HepG2 (cell line): Measurements from ENCODE around the gene JOSD2. TPM values are rescaled to one million over a fixed set of nuclear protein-coding genes. Genes with fewer than 3 reads are reported as not detected.

Source experiments
- ATAC-seq: fragments of 200-7000 bp; cut with Tn5 transposase; 3 replicates; pipeline ENCODE4 v1.9.1; 2020; ENCODE audit warnings: mild to moderate bottlenecking, moderate library complexity
- BruUV-seq: library from RNA; stranded (reverse); fragments of 400-500 nt; replicated peaks from 2 replicates; lab custom pipeline; 2021; lab: Mats Ljungman, UMichigan
- CTCF ChIA-PET: fragments of 300-600 bp; formaldehyde crosslinking; extraction: SDS; loops from one replicate; lab custom pipeline; 2021; ENCODE audit warnings: low total read pairs, inconsistent platforms, low intra/inter-chr PET ratio; lab: Yijun Ruan, JAX
- POLR2A ChIA-PET: fragments of 350-600 bp; sonication (Branson Sonifier 250); formaldehyde crosslinking; loops from one replicate; lab custom pipeline; 2020; ENCODE audit warnings: antibody characterized with exemption, inconsistent platforms; lab: Yijun Ruan, JAX
- DNase-seq: peaks from one replicate; pipeline ENCODE4 v3.0.0-alpha.2; 2015; ENCODE audit warnings: low spot score
- FAIRE-seq: peaks from 3 replicates; lab custom pipeline; 2011; peaks lifted over from hg19 to GRCh38; lab: Jason Lieb, UNC
- H2AFZ ChIP-seq: one replicate; pipeline ENCODE4 v1.6.1; 2011; ENCODE audit warnings: low read length, inconsistent platforms
- H3K27ac ChIP-seq: fragments of 300-600 bp; 3 replicates; pipeline ENCODE4 v1.8.0; 2011; ENCODE audit warnings: mixed run types, mild to moderate bottlenecking, mixed read lengths, low read length, inconsistent platforms; ENCODE audit not compliant: insufficient read depth; ENCODE audit errors: extremely low read length
- H3K27me3 ChIP-seq, 2 experiments: fragments of 200-600 bp in 1 of 2; 2 replicates in 1 of 2; 3 replicates in 1 of 2; pipeline versions ENCODE4 v1.6.0 to v1.8.0; 2011; ENCODE audit warnings: low read length in 2 of 2, mild to moderate bottlenecking in 2 of 2, moderate library complexity in 2 of 2, inconsistent platforms in 1 of 2; ENCODE audit not compliant: insufficient read depth in 2 of 2, control insufficient read depth in 1 of 2
- H3K36me3 ChIP-seq, 2 experiments: fragments of 200-600 bp in 1 of 2; replicated peaks in 1 of 2; 2 replicates in 1 of 2; 3 replicates in 1 of 2; pipeline versions ENCODE4 v1.5.1 to v1.8.0; 2011; ENCODE audit warnings: low read length in 2 of 2, inconsistent platforms in 1 of 2; ENCODE audit not compliant: insufficient read depth in 2 of 2, control insufficient read depth in 1 of 2
- H3K4me1 ChIP-seq: 2 replicates; pipeline ENCODE4 v1.5.1; 2012; ENCODE audit warnings: low read length, inconsistent platforms; ENCODE audit not compliant: insufficient read depth
- H3K4me2 ChIP-seq: 2 replicates; pipeline ENCODE4 v1.6.0; 2011; ENCODE audit warnings: low read depth, low read length, inconsistent platforms
- H3K4me3 ChIP-seq, 3 experiments: fragments of 200-600 bp in 1 of 3; sonication (generic), shearing (Covaris generic) in 1 of 3; replicated peaks in 1 of 3; 2 replicates each; pipeline ENCODE4 v1.5.1; 2011 to 2016; ENCODE audit warnings: low read length in 3 of 3, inconsistent platforms in 2 of 3, low read depth in 2 of 3, mild to moderate bottlenecking in 2 of 3, control low read depth in 1 of 3, mixed read lengths in 1 of 3; ENCODE audit not compliant: insufficient read depth in 1 of 3
- H3K79me2 ChIP-seq: one replicate; pipeline ENCODE4 v1.6.1; 2011; ENCODE audit warnings: low read length, inconsistent platforms; ENCODE audit not compliant: insufficient read depth
- H3K9ac ChIP-seq: 2 replicates; pipeline ENCODE4 v1.6.0; 2011; ENCODE audit warnings: mild to moderate bottlenecking, low read depth, low read length, inconsistent platforms; ENCODE audit not compliant: insufficient read depth
- H3K9me3 ChIP-seq: 2 replicates; pipeline ENCODE4 v1.5.1; 2012; ENCODE audit warnings: mild to moderate bottlenecking, low read length
- H4K20me1 ChIP-seq: 2 replicates; pipeline ENCODE4 v1.6.0; 2011; ENCODE audit warnings: inconsistent platforms, mild to moderate bottlenecking, low read length, moderate library complexity; ENCODE audit not compliant: insufficient read depth
- CCDC6 ChIP-seq: sonication (generic); formaldehyde crosslinking; IDR thresholded peaks from 2 replicates; pipeline ENCODE4 v1.8.1; 2022; ENCODE audit warnings: mild to moderate bottlenecking, missing genetic modification reagents, moderate library complexity
- CTCF ChIP-seq: sonication (generic); formaldehyde crosslinking; IDR thresholded peaks from 2 replicates; pipeline ENCODE4 v1.5.0; 2020; ENCODE audit warnings: mild to moderate bottlenecking, missing genetic modification reagents, moderate library complexity
- PHB2 ChIP-seq: fragments of 450-650 bp; IDR thresholded peaks from 2 replicates; pipeline ENCODE4 v1.6.1; 2018; ENCODE audit not compliant: partially characterized antibody
- PHF20 ChIP-seq: sonication (generic); formaldehyde crosslinking; IDR thresholded peaks from 2 replicates; pipeline ENCODE4 v1.5.0; 2020; ENCODE audit warnings: mild to moderate bottlenecking, missing genetic modification reagents
- TBX2 ChIP-seq: sonication (generic); formaldehyde crosslinking; IDR thresholded peaks from 2 replicates; pipeline ENCODE4 v1.5.0; 2020; ENCODE audit warnings: missing genetic modification reagents, mild to moderate bottlenecking, borderline replicate concordance
- TEF ChIP-seq: sonication (generic); formaldehyde crosslinking; IDR thresholded peaks from 2 replicates; pipeline ENCODE4 v1.5.0; 2020; ENCODE audit warnings: missing genetic modification reagents
- WGBS: methylation state at CpG from one replicate; pipeline ENCODE4 v1.1.6; 2017; ENCODE audit warnings: low lambda C conversion rate; 5-methylcytosine and 5-hydroxymethylcytosine counted together
- in situ Hi-C: cut with HindIII; loops from 2 replicates; pipeline ENCODE4 v1.10.0; 2017; ENCODE audit warnings: low pct_unique_long_range_greater_than_20kb; ENCODE audit not compliant: extremely low pct_ligation_motif_present
- intact Hi-C: fragments of 100-400 bp; cut with micrococcal nuclease; formaldehyde crosslinking; loops from one replicate; pipeline ENCODE4 v1.10.0; 2022; ENCODE audit not compliant: unreplicated experiment
- polyA plus RNA-seq, 8 experiments: library from polyadenylated mRNA; depleted of rRNA in 3 of 8; stranded (reverse) in 7 of 8; unstranded in 1 of 8; fragments of >200 nt; fragmentation: Illumina TruSeq in 4 of 8; extraction: Trizol in 4 of 8; gene quantifications; 2 replicates each; pipeline versions ENCODE4 v1.2.1 to v1.2.3, GENCODE V29; 2011 to 2016; ENCODE audit warnings: low read depth in 4 of 8, missing spikeins in 1 of 8, mixed read lengths in 1 of 8; ENCODE audit not compliant: insufficient read depth in 1 of 8
- total RNA-seq, 5 experiments: library from RNA; depleted of rRNA; stranded (reverse); fragments of >200 nt; fragmentation: Illumina TruSeq; extraction: Trizol; gene quantifications; 2 replicates each; pipeline ENCODE4 v1.2.3, GENCODE V29; 2016; ENCODE audit warnings: low read depth in 1 of 5

Gene JOSD2
- total and polyA plus RNA-seq, 2 of the 13 experiments (the other 11 are each of a cell fraction or from before 2014, with no cell fraction given): 2.0 to 4.1 TPM

- TF ChIP-seq PHB2: no peak
- no peak for TF ChIP-seq CCDC6 (CRISPR knock-in tag)
- no peak for TF ChIP-seq TEF (CRISPR knock-in tag)
- TF ChIP-seq, all 625 proteins: peak for 0
Measured at GRCh38 chr19:50548191-50549058, 37.4 kb upstream of the JOSD2 start (continued).

- POLR2A ChIA-PET: no interaction called here
- H4K20me1 ChIP-seq: no peaks in the 10 kb centered on the region
- no peaks in the 10 kb centered on the region for H3K4me1 ChIP-seq
Measured at GRCh38 chr19:50547385-50548190, 36.6 kb upstream of the JOSD2 start.

More at GRCh38 chr19:50547385-50548190, 36.6 kb upstream of the JOSD2 start:
- no peaks in the 10 kb centered on the region for H3K9me3 ChIP-seq
- H3K36me3 ChIP-seq: no peaks in the 10 kb centered on the region
- H3K27ac ChIP-seq: no peak overlapping the region
- no peak for ATAC-seq
- no peak for TF ChIP-seq PHF20 (CRISPR knock-in tag)
- TF ChIP-seq TBX2 (CRISPR knock-in tag): no peak
- 0 out of 2 replicates have a peak, but pooled peaks have one; percentile 17 for TF ChIP-seq CTCF
- TF ChIP-seq, all 625 proteins: peak for 1
- no peak for DNase-seq
- intact Hi-C loops: no loop called here
- 5% methylated on average over 7 of the region's 18 CpGs for WGBS
- CTCF ChIA-PET: no interaction called here
- no peak for FAIRE-seq
- H3K9ac ChIP-seq: no peak overlapping the region
- no peaks in the 10 kb centered on the region for H3K79me2 ChIP-seq
- in situ Hi-C loops: loop anchor here (10.0 kb wide), 1 partner anchor 237 kb away; no protein-coding TSS in a partner anchor
- no peak overlapping the region for H3K4me3 ChIP-seq
- no peak overlapping the region for H3K4me2 ChIP-seq
- H3K27me3 ChIP-seq: peaks cover 3 to 34% of the 10 kb centered on the region in 2 experiments; a peak in 4 of 5 replicates
- H2AFZ ChIP-seq: no peak overlapping the region
- no TSS peak for BruUV-seq
